H1 (cell line): ENCODE measurements around the gene SH3PXD2A. TPM values are rescaled to one million over a fixed set of nuclear protein-coding genes. Genes with fewer than 3 reads are reported as not detected.

Experiments
- CBX8 ChIP-seq: fragments of 300-800, 300-1000 bp; sonication (generic); IDR thresholded peaks from 2 replicates; pipeline ENCODE4 v1.7.1; 2016; ENCODE audit warnings: low read depth, low read length, borderline replicate concordance
- POLR2A ChIP-seq, 2 experiments: IDR thresholded peaks; 1 replicate in 1 of 2; 2 replicates in 1 of 2; pipeline ENCODE4 v1.6.1; 2011; ENCODE audit warnings: low read depth in 2 of 2, low read length in 2 of 2, mild to moderate bottlenecking in 2 of 2; ENCODE audit errors: control extremely low read depth in 1 of 2
- POU5F1 ChIP-seq: IDR thresholded peaks from 2 replicates; pipeline ENCODE4 v1.6.1; 2011; ENCODE audit warnings: low read depth, mild to moderate bottlenecking, low read length, moderate library complexity
- SP2 ChIP-seq: IDR thresholded peaks from 2 replicates; pipeline ENCODE4 v1.6.1; 2012; ENCODE audit warnings: mild to moderate bottlenecking, low read length, inconsistent platforms
- polyA plus RNA-seq, 7 experiments: library from polyadenylated mRNA; depleted of rRNA in 3 of 7; stranded (reverse) in 5 of 7; unstranded in 2 of 7; fragments of >200 nt in 5 of 7; fragments of 200-250 nt in 2 of 7; gene quantifications; 1 replicate in 5 of 7; 2 replicates in 1 of 7; 4 replicates in 1 of 7; pipeline versions ENCODE4 v1.2.1 to v1.2.3, GENCODE V29; 2011 to 2013; ENCODE audit warnings: missing spikeins in 2 of 7, mixed read lengths in 2 of 7
- total RNA-seq: library from RNA; stranded (reverse); fragmentation: NEBNext Ultra II Directional; extraction: Animal tissue kit (Norgen Biotek cat#: 25700); gene quantifications from 2 replicates; pipeline ENCODE4 v1.2.1, GENCODE V29; 2021
- TF ChIP-seq, protein P1 (sequence below): fragments of 300-600 bp; sonication (generic); IDR thresholded peaks from 2 replicates; pipeline ENCODE4 v1.7.1; 2012; ENCODE audit warnings: low read length, moderate library complexity, mild to moderate bottlenecking, inconsistent platforms; ENCODE audit not compliant: insufficient replicate concordance

SH3PXD2A gene
- total and polyA plus RNA-seq, 2 of the 8 experiments (the other 6 are each of a cell fraction or from before 2014, with no cell fraction given), result 5.4 to 16.3 TPM

DNA sequence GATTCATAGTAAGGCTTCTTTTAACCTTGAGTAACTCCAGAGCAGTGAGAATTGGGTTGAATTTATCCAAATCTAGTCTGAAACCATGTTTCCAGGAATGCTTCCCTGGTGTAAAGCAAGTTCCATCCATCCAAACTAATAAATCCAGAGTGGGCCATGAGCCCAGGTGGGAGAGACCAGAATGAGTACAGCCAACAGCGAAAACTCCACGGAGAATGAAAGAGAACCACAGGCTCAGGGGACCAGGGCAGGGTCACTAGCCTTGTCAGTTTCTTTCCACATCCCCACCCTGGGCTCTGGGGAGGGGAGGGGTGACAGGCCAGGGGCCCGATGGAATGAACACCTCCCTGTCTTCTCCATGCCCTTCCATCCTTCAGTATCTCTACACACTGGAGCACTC, 181.8 kb downstream of the SH3PXD2A start (continued):
- TF ChIP-seq, protein P1, sequence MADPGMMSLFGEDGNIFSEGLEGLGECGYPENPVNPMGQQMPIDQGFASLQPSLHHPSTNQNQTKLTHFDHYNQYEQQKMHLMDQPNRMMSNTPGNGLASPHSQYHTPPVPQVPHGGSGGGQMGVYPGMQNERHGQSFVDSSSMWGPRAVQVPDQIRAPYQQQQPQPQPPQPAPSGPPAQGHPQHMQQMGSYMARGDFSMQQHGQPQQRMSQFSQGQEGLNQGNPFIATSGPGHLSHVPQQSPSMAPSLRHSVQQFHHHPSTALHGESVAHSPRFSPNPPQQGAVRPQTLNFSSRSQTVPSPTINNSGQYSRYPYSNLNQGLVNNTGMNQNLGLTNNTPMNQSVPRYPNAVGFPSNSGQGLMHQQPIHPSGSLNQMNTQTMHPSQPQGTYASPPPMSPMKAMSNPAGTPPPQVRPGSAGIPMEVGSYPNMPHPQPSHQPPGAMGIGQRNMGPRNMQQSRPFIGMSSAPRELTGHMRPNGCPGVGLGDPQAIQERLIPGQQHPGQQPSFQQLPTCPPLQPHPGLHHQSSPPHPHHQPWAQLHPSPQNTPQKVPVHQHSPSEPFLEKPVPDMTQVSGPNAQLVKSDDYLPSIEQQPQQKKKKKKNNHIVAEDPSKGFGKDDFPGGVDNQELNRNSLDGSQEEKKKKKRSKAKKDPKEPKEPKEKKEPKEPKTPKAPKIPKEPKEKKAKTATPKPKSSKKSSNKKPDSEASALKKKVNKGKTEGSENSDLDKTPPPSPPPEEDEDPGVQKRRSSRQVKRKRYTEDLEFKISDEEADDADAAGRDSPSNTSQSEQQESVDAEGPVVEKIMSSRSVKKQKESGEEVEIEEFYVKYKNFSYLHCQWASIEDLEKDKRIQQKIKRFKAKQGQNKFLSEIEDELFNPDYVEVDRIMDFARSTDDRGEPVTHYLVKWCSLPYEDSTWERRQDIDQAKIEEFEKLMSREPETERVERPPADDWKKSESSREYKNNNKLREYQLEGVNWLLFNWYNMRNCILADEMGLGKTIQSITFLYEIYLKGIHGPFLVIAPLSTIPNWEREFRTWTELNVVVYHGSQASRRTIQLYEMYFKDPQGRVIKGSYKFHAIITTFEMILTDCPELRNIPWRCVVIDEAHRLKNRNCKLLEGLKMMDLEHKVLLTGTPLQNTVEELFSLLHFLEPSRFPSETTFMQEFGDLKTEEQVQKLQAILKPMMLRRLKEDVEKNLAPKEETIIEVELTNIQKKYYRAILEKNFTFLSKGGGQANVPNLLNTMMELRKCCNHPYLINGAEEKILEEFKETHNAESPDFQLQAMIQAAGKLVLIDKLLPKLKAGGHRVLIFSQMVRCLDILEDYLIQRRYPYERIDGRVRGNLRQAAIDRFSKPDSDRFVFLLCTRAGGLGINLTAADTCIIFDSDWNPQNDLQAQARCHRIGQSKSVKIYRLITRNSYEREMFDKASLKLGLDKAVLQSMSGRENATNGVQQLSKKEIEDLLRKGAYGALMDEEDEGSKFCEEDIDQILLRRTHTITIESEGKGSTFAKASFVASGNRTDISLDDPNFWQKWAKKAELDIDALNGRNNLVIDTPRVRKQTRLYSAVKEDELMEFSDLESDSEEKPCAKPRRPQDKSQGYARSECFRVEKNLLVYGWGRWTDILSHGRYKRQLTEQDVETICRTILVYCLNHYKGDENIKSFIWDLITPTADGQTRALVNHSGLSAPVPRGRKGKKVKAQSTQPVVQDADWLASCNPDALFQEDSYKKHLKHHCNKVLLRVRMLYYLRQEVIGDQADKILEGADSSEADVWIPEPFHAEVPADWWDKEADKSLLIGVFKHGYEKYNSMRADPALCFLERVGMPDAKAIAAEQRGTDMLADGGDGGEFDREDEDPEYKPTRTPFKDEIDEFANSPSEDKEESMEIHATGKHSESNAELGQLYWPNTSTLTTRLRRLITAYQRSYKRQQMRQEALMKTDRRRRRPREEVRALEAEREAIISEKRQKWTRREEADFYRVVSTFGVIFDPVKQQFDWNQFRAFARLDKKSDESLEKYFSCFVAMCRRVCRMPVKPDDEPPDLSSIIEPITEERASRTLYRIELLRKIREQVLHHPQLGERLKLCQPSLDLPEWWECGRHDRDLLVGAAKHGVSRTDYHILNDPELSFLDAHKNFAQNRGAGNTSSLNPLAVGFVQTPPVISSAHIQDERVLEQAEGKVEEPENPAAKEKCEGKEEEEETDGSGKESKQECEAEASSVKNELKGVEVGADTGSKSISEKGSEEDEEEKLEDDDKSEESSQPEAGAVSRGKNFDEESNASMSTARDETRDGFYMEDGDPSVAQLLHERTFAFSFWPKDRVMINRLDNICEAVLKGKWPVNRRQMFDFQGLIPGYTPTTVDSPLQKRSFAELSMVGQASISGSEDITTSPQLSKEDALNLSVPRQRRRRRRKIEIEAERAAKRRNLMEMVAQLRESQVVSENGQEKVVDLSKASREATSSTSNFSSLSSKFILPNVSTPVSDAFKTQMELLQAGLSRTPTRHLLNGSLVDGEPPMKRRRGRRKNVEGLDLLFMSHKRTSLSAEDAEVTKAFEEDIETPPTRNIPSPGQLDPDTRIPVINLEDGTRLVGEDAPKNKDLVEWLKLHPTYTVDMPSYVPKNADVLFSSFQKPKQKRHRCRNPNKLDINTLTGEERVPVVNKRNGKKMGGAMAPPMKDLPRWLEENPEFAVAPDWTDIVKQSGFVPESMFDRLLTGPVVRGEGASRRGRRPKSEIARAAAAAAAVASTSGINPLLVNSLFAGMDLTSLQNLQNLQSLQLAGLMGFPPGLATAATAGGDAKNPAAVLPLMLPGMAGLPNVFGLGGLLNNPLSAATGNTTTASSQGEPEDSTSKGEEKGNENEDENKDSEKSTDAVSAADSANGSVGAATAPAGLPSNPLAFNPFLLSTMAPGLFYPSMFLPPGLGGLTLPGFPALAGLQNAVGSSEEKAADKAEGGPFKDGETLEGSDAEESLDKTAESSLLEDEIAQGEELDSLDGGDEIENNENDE, result no peak
- no peak for TF ChIP-seq CBX8
- TF ChIP-seq SP2, result no peak
- no peak for TF ChIP-seq POU5F1
- TF ChIP-seq POLR2A (IDR thresholded peaks at IDR 0.05; ENCODE audit: control extremely low read depth in 1 of 2, low read depth in 2 of 2, low read length in 2 of 2), result no peak
- TF ChIP-seq, all 59 proteins: peak for 0
